ENCODE measurements around the gene OR9Q1. TPM values are rescaled to one million over a fixed set of nuclear protein-coding genes. Genes with fewer than 3 reads are reported as not detected.

OR9Q1 gene
- total and polyA plus RNA-seq, 2 of the 13 experiments (the other 11 are each of a cell fraction or from before 2014, with no cell fraction given) = not detected

DNA sequence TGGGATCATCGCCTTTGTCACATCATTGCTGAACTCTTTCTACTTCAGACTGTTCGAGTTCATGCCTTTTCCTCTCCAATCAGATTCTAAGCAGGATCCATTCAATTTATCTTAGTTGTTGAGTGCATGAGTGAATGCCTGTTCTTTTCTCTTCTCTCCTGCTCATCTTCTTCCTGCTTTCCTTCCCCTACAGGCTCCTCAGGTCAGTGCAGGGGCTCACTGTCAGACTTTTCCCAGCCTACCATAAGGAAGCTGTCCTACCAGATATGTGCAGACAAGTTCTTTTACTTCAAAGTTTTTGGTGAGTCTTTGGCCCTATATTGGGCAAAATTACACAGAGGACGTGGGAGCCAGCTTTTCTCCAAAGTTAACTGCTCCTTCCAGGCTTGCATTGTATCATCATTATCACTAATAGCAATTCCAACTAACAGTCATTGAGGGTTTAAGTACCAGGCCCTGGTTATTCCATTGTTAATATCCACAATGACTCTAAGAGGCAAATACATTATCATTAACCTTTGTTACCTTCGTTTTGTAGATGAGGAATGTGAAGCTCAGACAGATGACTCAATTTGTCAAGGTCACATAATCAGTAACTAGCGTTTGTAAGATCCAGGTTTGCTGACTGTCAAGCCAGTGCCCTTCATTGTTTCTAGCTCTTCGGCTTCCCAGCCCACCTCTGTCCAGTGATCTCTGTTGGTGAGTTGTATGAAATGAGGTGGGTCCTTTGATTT, 37.4 kb downstream of the OR9Q1 start (continued):
- TF ChIP-seq, protein P1, sequence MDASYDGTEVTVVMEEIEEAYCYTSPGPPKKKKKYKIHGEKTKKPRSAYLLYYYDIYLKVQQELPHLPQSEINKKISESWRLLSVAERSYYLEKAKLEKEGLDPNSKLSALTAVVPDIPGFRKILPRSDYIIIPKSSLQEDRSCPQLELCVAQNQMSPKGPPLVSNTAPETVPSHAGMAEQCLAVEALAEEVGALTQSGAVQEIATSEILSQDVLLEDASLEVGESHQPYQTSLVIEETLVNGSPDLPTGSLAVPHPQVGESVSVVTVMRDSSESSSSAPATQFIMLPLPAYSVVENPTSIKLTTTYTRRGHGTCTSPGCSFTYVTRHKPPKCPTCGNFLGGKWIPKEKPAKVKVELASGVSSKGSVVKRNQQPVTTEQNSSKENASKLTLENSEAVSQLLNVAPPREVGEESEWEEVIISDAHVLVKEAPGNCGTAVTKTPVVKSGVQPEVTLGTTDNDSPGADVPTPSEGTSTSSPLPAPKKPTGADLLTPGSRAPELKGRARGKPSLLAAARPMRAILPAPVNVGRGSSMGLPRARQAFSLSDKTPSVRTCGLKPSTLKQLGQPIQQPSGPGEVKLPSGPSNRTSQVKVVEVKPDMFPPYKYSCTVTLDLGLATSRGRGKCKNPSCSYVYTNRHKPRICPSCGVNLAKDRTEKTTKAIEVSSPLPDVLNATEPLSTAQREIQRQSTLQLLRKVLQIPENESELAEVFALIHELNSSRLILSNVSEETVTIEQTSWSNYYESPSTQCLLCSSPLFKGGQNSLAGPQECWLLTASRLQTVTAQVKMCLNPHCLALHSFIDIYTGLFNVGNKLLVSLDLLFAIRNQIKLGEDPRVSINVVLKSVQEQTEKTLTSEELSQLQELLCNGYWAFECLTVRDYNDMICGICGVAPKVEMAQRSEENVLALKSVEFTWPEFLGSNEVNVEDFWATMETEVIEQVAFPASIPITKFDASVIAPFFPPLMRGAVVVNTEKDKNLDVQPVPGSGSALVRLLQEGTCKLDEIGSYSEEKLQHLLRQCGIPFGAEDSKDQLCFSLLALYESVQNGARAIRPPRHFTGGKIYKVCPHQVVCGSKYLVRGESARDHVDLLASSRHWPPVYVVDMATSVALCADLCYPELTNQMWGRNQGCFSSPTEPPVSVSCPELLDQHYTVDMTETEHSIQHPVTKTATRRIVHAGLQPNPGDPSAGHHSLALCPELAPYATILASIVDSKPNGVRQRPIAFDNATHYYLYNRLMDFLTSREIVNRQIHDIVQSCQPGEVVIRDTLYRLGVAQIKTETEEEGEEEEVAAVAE (CRISPR knock-in tag; IDR thresholded peaks at IDR 0.05; ENCODE audit: borderline replicate concordance) = no peak
- TF ChIP-seq, protein P2, sequence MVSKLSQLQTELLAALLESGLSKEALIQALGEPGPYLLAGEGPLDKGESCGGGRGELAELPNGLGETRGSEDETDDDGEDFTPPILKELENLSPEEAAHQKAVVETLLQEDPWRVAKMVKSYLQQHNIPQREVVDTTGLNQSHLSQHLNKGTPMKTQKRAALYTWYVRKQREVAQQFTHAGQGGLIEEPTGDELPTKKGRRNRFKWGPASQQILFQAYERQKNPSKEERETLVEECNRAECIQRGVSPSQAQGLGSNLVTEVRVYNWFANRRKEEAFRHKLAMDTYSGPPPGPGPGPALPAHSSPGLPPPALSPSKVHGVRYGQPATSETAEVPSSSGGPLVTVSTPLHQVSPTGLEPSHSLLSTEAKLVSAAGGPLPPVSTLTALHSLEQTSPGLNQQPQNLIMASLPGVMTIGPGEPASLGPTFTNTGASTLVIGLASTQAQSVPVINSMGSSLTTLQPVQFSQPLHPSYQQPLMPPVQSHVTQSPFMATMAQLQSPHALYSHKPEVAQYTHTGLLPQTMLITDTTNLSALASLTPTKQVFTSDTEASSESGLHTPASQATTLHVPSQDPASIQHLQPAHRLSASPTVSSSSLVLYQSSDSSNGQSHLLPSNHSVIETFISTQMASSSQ (IDR thresholded peaks at IDR 0.05; ENCODE audit: low read depth) = peak; percentile 73
- TF ChIP-seq, protein P2 (CRISPR knock-in tag; IDR thresholded peaks at IDR 0.05; ENCODE audit: borderline replicate concordance) = peak; percentile 73; the same call in 1 of the 2 replicates
- TF ChIP-seq ZNF781 (CRISPR knock-in tag; IDR thresholded peaks at IDR 0.05; ENCODE audit: borderline replicate concordance, not compliant biosample characterization) = no peak
- no peak for TF ChIP-seq ZNF230 (CRISPR knock-in tag; IDR thresholded peaks at IDR 0.05)
- TF ChIP-seq HOXD1 (CRISPR knock-in tag; IDR thresholded peaks at IDR 0.05) = no peak
- TF ChIP-seq, protein P3, sequence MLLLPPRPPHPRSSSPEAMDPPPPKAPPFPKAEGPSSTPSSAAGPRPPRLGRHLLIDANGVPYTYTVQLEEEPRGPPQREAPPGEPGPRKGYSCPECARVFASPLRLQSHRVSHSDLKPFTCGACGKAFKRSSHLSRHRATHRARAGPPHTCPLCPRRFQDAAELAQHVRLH (CRISPR knock-in tag; IDR thresholded peaks at IDR 0.05; ENCODE audit: borderline replicate concordance, low read depth) = no peak
- peak in 1 of 2 experiments; percentile 53; a peak in 1 of 4 replicates for TF ChIP-seq KLF16 (CRISPR knock-in tag; IDR thresholded peaks at IDR 0.05)
- TF ChIP-seq ZSCAN25 (CRISPR knock-in tag; IDR thresholded peaks at IDR 0.05) = no peak
- no peak for TF ChIP-seq ZNF788 (CRISPR knock-in tag; IDR thresholded peaks at IDR 0.05; ENCODE audit: borderline replicate concordance)
- TF ChIP-seq ZNF274 (CRISPR knock-in tag; IDR thresholded peaks at IDR 0.05) = no peak
- TF ChIP-seq ZNF674 (CRISPR knock-in tag; IDR thresholded peaks at IDR 0.05; ENCODE audit: low read depth) = no peak
- no peak for TF ChIP-seq HBP1 (CRISPR knock-in tag; IDR thresholded peaks at IDR 0.05; ENCODE audit: low read depth)
- no peak; the same call in 1 of the 2 replicates for TF ChIP-seq ZNF710 (CRISPR knock-in tag; IDR thresholded peaks at IDR 0.05; ENCODE audit: borderline replicate concordance)
- no peak for TF ChIP-seq KLF11 (CRISPR knock-in tag; IDR thresholded peaks at IDR 0.05)
- TF ChIP-seq NAIF1 (CRISPR knock-in tag; IDR thresholded peaks at IDR 0.05; ENCODE audit: borderline replicate concordance) = no peak
